ENCODE data around the gene HOXB8.

GRCh38 chr17:48613862-48614694, 1.0 kb downstream of the HOXB8 start:
- TF ChIP-seq CTCF (IDR thresholded peaks at IDR 0.05) (no peak), POLR2A (IDR thresholded peaks at IDR 0.05) (no peak)
